Spleen (tissue), 11 donors: Measurements from ENCODE around the gene RPS15. TPM values are rescaled to one million over a fixed set of nuclear protein-coding genes. Genes with fewer than 3 reads are reported as not detected.
A peak's percentile ranks its signal among the peaks of the same experiment; 100 is the strongest.

ENCODE experiments used
- DNase-seq: peaks from one replicate; pipeline ENCODE4 v3.0.0-alpha.2; 2020
- H3K27ac ChIP-seq, 8 donors: fragments of 200-600 bp; sonication (generic) in 7 of 8; 1 replicate in 4 of 8; 2 replicates in 4 of 8; pipeline versions ENCODE4 v1.5.0 to v1.8.0; 2016 to 2021; ENCODE audit warnings: inconsistent platforms in 4 of 8, mild to moderate bottlenecking in 4 of 8, moderate library complexity in 1 of 8
- H3K27me3 ChIP-seq, 7 donors: fragments of 200-600 bp; sonication (generic) in 6 of 7; replicated peaks in 1 of 7; 1 replicate in 4 of 7; 2 replicates in 3 of 7; pipeline versions ENCODE4 v1.5.0 to v1.8.0; 2016 to 2021; ENCODE audit warnings: inconsistent platforms in 3 of 7, mild to moderate bottlenecking in 1 of 7
- H3K36me3 ChIP-seq, 6 donors: fragments of 200-600 bp; sonication (generic) in 5 of 6; 1 replicate in 4 of 6; 2 replicates in 2 of 6; pipeline versions ENCODE4 v1.5.0 to v1.8.0; 2016 to 2021; ENCODE audit warnings: inconsistent platforms in 2 of 6
- H3K4me1 ChIP-seq, 6 donors: fragments of 200-600 bp; sonication (generic) in 5 of 6; 1 replicate in 3 of 6; 2 replicates in 3 of 6; pipeline versions ENCODE4 v1.5.0 to v1.8.0; 2016 to 2021; ENCODE audit warnings: inconsistent platforms in 3 of 6
- H3K4me3 ChIP-seq, 8 donors: fragments of 200-600 bp; sonication (generic) in 7 of 8; 1 replicate in 4 of 8; 2 replicates in 4 of 8; pipeline versions ENCODE4 v1.5.0 to v1.8.0; 2016 to 2021; ENCODE audit warnings: inconsistent platforms in 4 of 8, mild to moderate bottlenecking in 4 of 8, moderate library complexity in 2 of 8
- H3K9me3 ChIP-seq, 8 donors: fragments of 200-600 bp; sonication (generic) in 7 of 8; 1 replicate in 4 of 8; 2 replicates in 4 of 8; pipeline versions ENCODE4 v1.5.0 to v1.8.0; 2016 to 2021; ENCODE audit warnings: inconsistent platforms in 4 of 8
- POLR2A ChIP-seq, 3 donors: fragments of 450-650 bp; IDR thresholded peaks; one replicate each; pipeline ENCODE4 v1.5.1; 2017; ENCODE audit warnings: antibody characterized with exemption in 3 of 3, mild to moderate bottlenecking in 1 of 3
- POLR2AphosphoS5 ChIP-seq, 3 donors: sonication (generic); formaldehyde crosslinking; IDR thresholded peaks; one replicate each; pipeline ENCODE4 v1.5.1; 2017; ENCODE audit warnings: antibody characterized with exemption in 3 of 3
- WGBS, 5 donors: extraction: QIAGEN DNeasy Blood & Tissue Kit in 3 of 5; methylation state at CpG; one replicate each; pipeline versions ENCODE4 v1.1.5 to v1.1.7; 2013 to 2018; 5-methylcytosine and 5-hydroxymethylcytosine counted together
- intact Hi-C: fragments of 100-400 bp; cut with DNase I; formaldehyde crosslinking; loops from one replicate; pipeline ENCODE4 v1.15.0; 2023; ENCODE audit warnings: low total_unique reads
- polyA plus RNA-seq, 3 donors: library from polyadenylated mRNA; stranded (reverse); fragments of 200-250 nt; gene quantifications; one replicate each; pipeline ENCODE4 v1.2.1, GENCODE V29; 2013
- total RNA-seq, 7 donors: library from RNA; depleted of rRNA in 3 of 7; stranded (reverse); fragments of >200 nt in 3 of 7; fragmentation: NEBNext Ultra II Directional in 4 of 7; extraction: Animal tissue kit (Norgen Biotek cat#: 25700) in 4 of 7; gene quantifications; one replicate each; pipeline versions ENCODE4 v1.1.0 to v1.2.1, GENCODE V29; 2016 to 2021
- TF ChIP-seq, protein P1 (sequence below), 11 experiments: fragments of 200-600 bp in 7 of 11; fragments of 450-650 bp in 4 of 11; sonication (generic) in 4 of 11; IDR thresholded peaks in 8 of 11; conservative IDR thresholded peaks in 3 of 11; 1 replicate in 7 of 11; 2 replicates in 4 of 11; pipeline versions ENCODE4 v1.4.0 to v1.8.0; 2016 to 2021; ENCODE audit warnings: antibody characterized with exemption in 11 of 11, inconsistent platforms in 4 of 11, mild to moderate bottlenecking in 1 of 11
- donor health status: healthy with polysubstance abuse.
- donor health status: DM: no; HTN: no; CAD: no; lungs with moderate emphysema.
- donor health status: DM: no; HTN: no; CAD: no.
- donor health status: Bipolar disorder and iron deficiency.
- donor health status: healthy.
- donor health status: DM: no; HTN: no; CAD: no.
- donor health status: DM: yes; HTN: yes; CAD: no.

RPS15 gene
- total and polyA plus RNA-seq, 10 donors = 932 to 5,849 (median 4,147) TPM

DNA sequence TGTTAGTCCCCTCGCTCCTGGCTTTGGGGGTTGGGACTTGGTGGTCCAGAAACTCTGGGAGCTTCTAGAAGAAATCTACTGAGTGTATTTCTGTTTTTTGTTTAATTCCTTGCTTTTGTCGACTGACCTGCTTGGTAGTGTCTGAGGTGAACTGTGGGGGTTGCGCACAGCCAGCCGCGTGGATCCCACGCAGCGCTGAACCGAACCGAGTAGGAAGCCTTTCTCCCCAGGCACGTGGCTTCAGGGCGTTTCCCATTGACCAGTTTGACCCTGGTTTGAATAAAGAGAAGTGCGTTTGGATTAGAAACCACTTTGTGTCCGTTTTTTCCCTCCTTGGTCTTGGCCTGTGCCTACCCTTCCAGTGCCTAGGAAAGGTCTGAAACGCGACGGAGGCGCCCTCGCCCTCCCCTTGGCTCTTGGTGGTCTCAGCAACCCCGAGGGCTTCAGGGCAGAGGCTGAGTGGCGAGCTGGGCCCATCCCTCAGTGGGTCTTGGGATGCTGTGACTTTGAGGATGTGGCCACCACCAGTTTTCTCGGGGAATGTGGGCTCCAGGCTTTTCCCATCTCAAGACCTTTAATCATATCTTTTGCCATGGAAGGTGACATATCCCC, 2.7 kb upstream of the RPS15 start:
- WGBS, 5 donors = 80 to 87% (median 83%) methylated on average over 21 of the region's 21 CpGs
- Histone ChIP-seq H3K4me3 (no peak overlapping the region), H3K27ac (peak overlapping the region in 2 of 8 donors; percentile 8 to 24), H3K4me1 (peaks cover 14 to 60% (median 31%) of the 10 kb centered on the region in 6 donors), H3K9me3 (no peaks in the 10 kb centered on the region), H3K27me3 (no peaks in the 10 kb centered on the region), H3K36me3 (peaks cover 4 to 73% (median 59%) of the 10 kb centered on the region in 6 donors)
- DNase-seq = no peak
- TF ChIP-seq POLR2AphosphoS5 (IDR thresholded peaks at IDR 0.05) = peak; percentile 3 to 58 (median 15)
- TF ChIP-seq, protein P1, sequence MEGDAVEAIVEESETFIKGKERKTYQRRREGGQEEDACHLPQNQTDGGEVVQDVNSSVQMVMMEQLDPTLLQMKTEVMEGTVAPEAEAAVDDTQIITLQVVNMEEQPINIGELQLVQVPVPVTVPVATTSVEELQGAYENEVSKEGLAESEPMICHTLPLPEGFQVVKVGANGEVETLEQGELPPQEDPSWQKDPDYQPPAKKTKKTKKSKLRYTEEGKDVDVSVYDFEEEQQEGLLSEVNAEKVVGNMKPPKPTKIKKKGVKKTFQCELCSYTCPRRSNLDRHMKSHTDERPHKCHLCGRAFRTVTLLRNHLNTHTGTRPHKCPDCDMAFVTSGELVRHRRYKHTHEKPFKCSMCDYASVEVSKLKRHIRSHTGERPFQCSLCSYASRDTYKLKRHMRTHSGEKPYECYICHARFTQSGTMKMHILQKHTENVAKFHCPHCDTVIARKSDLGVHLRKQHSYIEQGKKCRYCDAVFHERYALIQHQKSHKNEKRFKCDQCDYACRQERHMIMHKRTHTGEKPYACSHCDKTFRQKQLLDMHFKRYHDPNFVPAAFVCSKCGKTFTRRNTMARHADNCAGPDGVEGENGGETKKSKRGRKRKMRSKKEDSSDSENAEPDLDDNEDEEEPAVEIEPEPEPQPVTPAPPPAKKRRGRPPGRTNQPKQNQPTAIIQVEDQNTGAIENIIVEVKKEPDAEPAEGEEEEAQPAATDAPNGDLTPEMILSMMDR (IDR thresholded peaks at IDR 0.05 in 8 of 11, conservative IDR thresholded peaks at IDR 0.05 in 3 of 11) = no peak
- intact Hi-C loops = no loop called here

DNA sequence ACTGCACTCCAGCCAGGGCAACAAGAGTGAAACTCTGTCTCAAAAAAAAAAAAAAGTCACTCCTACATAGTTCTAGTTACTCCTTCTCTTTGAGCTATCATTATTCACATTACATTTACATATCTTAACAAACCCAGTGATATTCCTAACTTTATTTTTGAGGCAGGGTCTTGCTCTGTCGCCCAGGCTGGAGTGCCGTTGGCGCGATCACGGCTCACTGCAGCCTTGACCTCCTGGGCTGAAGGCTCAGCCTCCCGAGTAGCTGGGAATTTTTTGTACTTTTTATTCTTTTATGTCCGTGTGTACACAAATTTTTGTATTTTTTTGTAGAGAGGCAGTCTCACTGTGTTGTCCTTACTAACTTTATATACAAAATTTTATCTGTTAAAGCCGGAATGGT, 587 bp upstream of the RPS15 start:
- Histone ChIP-seq H3K36me3 (peaks cover 9 to 73% (median 60%) of the 10 kb centered on the region in 6 donors), H3K27ac (peak overlapping the region in 4 of 8 donors; percentile 90 to 97 (median 92)), H3K27me3 (no peaks in the 10 kb centered on the region), H3K4me3 (peak overlapping the region in 3 of 8 donors; percentile 68 to 97 (median 83)), H3K4me1 (peaks cover 15 to 68% (median 35%) of the 10 kb centered on the region in 6 donors), H3K9me3 (no peaks in the 10 kb centered on the region)
- TF ChIP-seq POLR2A (IDR thresholded peaks at IDR 0.05) (no peak), POLR2AphosphoS5 (IDR thresholded peaks at IDR 0.05) (no peak)
- TF ChIP-seq, protein P1 (IDR thresholded peaks at IDR 0.05 in 8 of 11, conservative IDR thresholded peaks at IDR 0.05 in 3 of 11) = no peak
- 37 to 70% (median 59%) methylated on average over 8 of the region's 8 CpGs for WGBS, 5 donors
- intact Hi-C loops = no loop called here
- no peak for DNase-seq

DNA sequence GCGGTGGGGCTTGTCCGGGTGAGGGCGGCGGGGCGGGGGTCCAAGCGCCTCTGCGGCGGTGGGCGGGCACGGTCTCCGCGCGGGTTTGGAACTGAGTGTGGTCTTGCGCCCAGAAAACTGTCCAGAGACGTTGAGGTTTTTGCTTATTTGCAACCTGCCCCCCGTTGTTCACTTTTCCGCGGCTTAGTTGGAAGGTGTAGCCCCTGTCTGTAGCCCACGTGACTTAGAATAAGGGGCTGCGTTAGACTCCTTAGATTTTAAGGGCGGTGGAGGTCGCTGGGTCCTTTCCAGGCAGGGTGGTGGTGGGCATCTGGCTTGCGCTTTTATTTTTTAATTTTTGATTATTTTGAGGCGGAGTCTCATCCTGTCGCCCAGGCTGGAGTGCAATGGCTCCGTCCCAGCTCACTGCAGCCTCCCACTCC, 748 bp downstream of the RPS15 start:
- Histone ChIP-seq H3K9me3 (no peaks in the 10 kb centered on the region), H3K27me3 (no peaks in the 10 kb centered on the region), H3K4me1 (peaks cover 15 to 59% (median 32%) of the 10 kb centered on the region in 6 donors), H3K36me3 (peaks cover 9 to 67% (median 47%) of the 10 kb centered on the region in 6 donors), H3K4me3 (peak overlapping the region; percentile 61 to 97 (median 76)), H3K27ac (peak overlapping the region in 7 of 8 donors; percentile 90 to 97 (median 92))
- WGBS, 5 donors = 0 to 2% (median 1%) methylated on average over 20 to 26 of the region's 26 CpGs
- intact Hi-C loops = no loop called here
- TF ChIP-seq POLR2AphosphoS5 (IDR thresholded peaks at IDR 0.05) (no peak), POLR2A (IDR thresholded peaks at IDR 0.05) (no peak)
- TF ChIP-seq, protein P1 (IDR thresholded peaks at IDR 0.05 in 8 of 11, conservative IDR thresholded peaks at IDR 0.05 in 3 of 11) = no peak
- no peak for DNase-seq
